IPS-NIHi7 (cell line): Measurements from ENCODE around the gene GAS7.
"Not testable (repeated sequence)": the region's sequence is repeated elsewhere in the genome, so short reads cannot be mapped to it uniquely, and the experiment has no call there.

Source experiments
- DNase-seq: peaks from one replicate; pipeline ENCODE4 v3.0.0; 2012; ENCODE audit warnings: mixed read lengths; ENCODE audit errors: extremely low spot score

GAS7 gene

DNA sequence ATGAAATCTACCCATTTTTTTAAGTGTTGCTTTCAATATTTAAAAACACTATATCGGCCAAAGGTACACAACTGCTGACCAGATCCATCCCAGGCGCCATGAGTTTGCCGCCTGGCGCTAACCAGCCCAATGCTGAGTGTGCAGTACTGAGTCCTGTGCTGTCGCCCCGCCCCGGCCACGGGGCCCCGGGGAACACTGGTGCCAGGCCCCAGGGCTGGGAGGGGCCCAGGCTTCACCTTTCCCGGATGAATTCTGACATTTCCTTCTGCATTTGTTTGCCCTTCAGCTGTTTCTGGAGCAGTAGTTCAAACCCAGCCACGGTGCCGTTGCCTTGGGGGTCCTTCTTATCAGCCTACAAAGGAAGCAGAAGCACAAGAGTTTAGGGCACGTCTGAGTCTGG is 255.5 kb downstream of the GAS7 start:
- DNase-seq, result no peak

- DNase-seq, result no peak
Measured at GRCh38 chr17:9941305-9941704, 257.1 kb downstream of the GAS7 start.

DNA sequence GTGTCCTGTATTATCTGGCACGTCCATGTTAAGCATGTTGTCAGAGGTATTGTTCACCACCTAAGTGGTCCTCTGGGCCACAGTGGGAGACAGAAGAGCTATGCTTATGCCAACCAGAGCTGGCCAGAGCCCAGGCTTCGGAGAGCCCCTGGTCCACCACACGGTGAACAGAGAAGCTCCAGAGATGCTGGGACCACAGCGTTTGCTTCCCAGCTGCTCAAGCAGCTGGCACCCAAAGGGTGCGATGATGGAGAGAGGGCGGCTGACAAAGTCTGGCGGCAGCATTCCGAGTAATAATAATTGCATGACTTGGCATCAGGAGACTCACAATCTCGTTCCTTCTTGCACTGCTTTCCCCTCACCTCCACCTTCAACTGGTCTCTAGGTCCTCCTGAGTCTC is 257.6 kb downstream of the GAS7 start:
- DNase-seq, result no peak

GRCh38 chr17:9938764-9939163 is 259.6 kb downstream of the GAS7 start:
- DNase-seq, result no peak

DNA sequence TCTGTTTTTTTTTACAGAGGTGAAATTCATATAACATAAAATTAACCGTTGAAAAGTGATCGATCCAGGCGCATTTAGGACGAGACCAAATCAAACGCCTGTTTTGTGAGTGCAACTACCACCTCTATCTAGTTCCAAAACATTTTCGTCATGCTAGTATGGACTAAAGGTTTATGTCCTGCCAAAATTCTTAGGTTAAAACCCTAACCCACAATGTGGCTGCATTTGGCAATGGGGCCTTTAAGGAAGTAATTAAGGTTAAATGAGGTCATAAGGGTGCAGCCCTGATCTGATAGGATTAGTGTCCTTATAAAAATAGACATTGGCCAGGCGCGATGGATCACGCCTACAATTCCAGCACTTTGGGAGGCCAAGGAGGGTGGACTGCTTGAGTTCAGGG is 260.5 kb downstream of the GAS7 start:
- DNase-seq, result no peak

GRCh38 chr17:9937241-9937761 is 261.1 kb downstream of the GAS7 start:
- no peak for DNase-seq

DNA sequence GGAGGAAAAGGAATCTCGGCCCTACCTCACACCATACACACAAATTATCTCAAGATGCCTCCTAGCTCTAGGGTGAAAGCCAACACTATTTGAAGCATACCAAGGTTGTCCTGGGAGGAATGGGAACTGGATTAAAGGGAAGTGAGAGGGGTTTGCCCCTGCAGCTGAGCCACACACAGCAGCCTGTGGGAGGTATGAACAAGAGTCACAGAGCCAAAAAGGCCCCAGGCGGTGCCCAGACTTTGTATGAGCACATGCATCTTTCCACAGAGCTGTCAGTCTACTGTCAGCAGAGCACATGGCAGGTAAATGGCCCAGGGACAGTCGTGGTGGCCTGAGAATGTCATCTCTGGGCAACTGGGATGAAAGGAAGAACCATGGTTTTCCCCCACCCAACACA is 262.3 kb downstream of the GAS7 start:
- no peak for DNase-seq

GRCh38 chr17:9935408-9935807 is 263.0 kb downstream of the GAS7 start:
- DNase-seq, result no peak

- no peak for DNase-seq
Measured at GRCh38 chr17:9934331-9934730, 264.1 kb downstream of the GAS7 start.

DNA sequence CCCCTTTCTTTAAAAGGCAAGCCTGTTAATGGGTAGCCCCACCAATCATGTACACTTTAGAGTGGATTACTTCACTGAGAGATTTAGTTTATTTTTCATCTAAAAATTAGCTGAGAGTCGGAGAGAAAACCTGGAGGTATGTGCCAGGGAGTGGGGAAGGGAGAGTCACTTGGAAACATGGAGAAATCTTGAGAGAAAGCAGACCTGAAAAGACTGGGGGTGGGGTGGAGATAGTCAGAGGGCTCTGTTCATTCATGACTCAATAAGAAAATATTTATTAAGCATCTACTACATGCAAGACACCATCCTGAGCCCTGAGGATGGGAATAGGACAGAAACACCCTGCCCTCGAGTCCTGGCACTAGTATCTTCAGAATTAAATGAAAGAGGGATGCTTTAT is 265.9 kb downstream of the GAS7 start:
- DNase-seq, result no peak

DNA sequence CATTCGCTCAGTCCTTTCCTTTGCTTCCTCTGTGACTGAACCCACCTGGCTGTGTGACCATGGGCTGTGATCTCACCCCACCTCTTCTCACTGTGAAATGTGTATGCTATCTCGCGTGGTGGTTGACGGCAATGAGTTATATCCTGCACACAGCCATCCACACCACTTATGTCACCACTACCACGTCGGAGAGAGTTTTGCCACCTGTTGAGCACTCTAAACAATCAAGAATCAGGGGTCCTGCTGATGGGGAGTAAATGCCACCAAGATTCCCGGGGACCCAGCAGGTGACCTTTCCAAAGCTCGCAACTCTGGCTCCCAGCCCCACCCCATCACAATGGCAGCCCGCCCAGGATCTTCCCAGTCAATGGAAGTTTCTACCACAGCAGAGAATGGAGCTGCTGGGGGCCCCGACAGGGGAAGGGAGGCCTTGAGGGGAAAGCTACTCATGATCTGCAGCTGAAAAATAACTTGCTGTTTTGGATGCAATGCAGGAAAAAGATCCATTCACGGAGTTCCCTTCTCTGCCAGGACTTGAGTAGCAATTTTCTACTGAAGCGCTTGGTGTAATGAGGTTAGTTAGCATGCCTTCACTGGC is 267.2 kb downstream of the GAS7 start:
- no peak for DNase-seq

DNA sequence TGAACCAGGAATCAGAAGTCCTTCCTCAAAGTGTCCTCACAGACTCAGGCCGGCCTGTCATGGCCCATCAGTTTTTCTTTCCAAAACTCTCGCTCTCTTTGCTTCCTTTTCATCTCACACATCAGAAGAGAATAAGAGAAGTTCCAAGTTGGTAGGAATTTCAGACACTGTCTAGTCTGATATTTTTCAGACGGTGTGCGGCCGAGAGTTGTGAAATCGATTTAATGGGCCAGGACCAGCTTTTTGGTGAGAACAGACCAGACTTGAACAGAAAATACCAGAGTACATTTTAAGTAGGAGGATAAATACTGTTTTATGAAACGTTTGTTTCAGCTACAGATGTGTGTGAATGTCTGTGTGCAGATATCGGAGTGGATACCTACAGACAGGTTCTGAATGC is 268.5 kb downstream of the GAS7 start:
- DNase-seq, result no peak

DNA sequence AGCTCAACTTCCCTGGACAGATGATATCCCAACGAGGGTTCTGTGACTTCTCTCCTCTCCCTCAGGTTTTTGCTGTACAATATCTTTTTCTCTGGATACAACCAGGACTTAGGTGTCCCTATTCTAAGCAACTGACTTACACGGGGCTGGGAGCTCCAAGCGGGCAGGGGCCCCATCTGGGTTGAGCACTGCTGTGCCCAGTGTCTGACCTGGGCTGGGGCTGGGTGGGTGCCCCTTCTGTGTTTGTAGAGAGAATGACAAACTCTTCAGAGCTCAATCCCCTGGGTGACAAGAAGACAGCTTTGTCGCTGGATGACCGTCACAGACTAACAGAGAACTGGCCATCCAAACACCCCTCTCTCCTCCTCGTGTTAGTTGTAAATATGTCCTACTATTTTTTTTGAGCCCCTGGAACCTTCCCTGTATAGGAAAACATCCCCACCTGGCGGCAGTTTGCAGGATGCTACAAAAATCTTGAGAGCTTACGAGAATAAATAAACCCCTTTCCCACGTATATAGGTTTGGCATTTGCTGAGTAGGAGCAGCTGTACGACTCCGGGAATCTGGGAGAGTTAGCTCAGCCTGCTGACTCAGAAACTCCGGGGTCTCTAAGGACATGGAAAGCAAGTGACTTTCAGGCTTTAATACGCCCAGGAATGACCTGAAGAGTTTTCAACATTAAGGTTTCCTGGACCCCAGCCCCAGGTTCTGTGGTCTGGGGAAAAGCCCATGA is 269.6 kb downstream of the GAS7 start:
- DNase-seq, result peak; percentile 75

GRCh38 chr17:9926150-9926804 is 272.1 kb downstream of the GAS7 start:
- no peak for DNase-seq

DNA sequence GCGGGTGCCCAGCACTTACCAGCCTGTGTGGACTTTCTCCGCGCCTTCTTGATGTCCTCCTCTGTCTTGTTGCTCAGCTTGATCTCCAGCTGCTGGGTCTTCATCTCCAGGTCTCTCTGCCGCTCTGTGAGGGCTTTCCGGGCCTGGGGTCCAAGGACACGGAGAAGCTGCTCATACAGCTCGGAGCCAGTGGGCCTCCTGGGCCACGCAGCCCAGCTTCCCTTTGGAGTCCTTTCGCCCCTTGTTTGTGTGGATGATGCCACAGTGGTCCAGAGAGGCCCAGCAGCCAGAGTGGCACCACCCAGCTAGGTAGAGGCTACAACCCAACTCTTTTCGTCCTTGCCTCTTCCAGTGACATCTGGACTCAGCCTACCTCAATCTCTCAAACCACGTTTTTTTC is 272.9 kb downstream of the GAS7 start:
- no peak for DNase-seq

DNA sequence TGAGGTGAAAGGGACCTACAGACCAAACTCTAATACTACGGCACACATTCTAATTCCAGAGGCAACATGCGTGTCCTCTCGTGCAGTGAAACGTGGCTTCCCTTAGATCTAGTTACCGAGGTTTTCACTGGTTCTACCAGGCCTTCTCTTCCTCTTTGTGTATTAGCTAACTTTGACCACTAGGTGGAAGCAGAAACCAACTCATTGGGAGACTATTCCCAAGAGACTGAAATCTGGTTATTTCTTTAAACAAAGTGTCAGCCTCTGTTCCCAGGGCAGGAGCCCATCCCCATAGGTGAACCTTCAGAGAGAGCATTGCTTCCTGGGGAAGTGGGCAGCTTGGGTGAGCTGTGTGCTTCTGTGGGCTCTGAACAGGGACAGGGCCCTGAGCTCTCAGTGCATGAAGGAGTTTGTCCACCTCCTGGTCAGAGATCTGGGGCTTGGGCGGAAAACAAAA is 273.6 kb downstream of the GAS7 start:
- DNase-seq, result peak; percentile 76

DNA sequence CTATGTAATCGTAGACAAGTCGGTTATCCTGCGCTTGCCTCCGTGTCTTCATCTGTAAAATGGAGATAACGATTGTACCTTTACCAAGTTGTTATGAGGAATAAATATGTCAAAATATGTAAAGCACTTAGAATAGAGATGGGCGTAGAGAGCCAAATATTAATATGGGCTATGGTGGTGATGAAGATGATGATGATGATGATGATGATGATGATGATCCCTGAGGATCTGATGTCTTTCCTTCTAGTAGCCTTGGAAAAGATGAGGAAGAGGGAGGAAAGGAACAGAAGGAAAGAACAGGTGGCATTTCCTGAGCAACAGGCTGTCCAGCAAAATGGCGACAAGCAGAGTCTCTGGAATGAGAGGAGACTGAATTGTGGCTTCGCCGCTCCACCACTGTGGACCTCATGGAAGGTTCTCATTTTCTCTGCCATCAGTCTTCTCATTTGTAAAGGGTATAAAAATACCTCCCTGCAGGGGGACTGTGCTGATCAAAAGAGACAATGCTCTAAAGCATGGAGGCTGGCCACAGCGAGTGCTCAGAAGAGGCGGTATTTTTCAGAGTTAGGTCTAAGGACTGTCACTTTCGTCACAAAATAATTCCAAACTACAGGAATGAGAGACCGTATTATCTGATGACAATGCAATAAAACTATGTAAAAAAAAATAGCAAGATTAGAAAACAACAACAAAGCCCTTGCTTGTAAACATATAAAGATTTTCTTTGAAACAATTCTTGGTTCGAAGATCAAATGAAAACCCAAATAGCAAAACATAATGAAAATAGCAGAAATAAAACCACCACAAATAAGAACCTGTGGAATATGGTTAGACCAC is 276.2 kb downstream of the GAS7 start:
- no peak for DNase-seq

- not testable (repeated sequence) for DNase-seq
Measured at GRCh38 chr17:9921216-9921615, 277.2 kb downstream of the GAS7 start.

DNA sequence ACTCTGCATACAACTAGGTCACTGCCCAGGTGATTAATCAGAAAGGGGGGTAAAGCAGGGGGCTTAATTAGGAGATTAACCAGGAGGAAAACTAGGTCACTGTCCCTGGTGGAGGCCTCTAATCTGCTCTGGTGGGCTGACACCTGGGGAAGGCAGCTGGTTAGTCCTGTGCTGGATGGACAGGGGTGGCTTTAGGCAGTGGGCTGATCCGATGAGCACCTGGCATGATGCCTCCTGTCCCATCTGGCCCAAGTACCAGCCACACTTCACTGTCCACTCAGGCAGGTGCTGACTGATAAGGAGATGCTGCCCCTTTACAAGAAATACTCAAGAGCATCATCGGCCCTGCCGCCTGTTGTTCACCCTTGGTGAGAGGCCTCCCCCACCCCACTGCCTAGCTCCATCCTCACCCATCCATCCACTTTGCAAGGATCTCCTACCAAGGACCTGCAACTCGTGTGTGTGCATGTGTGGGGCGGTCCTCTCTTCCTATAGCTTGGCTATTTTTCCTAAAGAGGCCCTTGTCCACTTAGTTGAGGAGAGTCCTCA is 279.5 kb downstream of the GAS7 start:
- DNase-seq, result no peak

DNA sequence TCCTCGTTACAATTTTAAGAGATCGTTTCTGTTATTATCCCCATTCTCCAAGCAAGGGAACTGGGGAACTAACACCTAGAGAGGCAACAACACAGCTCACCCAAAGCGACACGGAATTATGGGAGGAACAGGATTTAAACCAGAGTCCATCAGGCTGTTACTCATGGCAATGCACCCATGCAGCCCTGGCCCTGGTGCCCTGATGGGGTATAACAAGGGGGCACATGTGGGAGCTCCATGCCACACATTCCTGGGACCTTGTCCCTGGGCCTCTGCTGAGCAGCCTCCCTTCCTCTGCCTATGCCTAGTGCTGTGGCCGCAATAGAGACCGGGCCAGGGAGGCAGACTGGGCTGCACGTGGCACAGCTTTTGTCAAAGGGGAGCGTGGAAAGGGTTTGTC is 280.1 kb downstream of the GAS7 start:
- DNase-seq, result no peak

DNA sequence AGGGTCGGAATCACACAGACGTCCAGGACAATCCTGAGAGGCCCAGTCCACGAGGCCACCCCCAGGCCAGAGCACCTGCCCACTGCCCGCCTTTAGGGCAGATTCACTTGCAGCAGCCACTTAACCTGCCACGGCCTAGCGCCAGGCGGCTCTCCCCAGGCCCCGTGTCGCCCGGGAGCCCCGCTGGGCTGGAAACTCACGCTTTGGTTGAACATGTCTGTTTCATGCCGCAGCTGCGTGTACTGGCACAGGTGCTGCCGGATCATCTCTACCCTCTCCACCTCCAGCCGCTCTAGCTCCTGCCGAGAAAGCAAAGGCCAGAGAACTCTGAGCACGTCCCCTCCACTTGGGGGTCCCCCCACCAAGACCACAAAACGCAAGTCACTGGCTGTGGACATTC is 280.6 kb downstream of the GAS7 start:
- DNase-seq, result no peak

GRCh38 chr17:9917131-9917530 is 281.3 kb downstream of the GAS7 start:
- no peak for DNase-seq
